Mammary epithelial cell (primary cell): ENCODE measurements around the gene AOC2.

Experiments
- CTCF ChIP-seq, 2 donors: IDR thresholded peaks in 1 of 2; conservative IDR thresholded peaks in 1 of 2; 2 replicates each; pipeline ENCODE4 v1.5.1; 2011 to 2012; ENCODE audit warnings: inconsistent platforms in 2 of 2, low read length in 2 of 2, mild to moderate bottlenecking in 2 of 2, control low read depth in 1 of 2, low read depth in 1 of 2; ENCODE audit not compliant: insufficient read depth in 1 of 2; ENCODE audit errors: extremely low read depth in 1 of 2
- EZH2 ChIP-seq: IDR thresholded peaks from 2 replicates; pipeline ENCODE4 v1.6.1; 2012; ENCODE audit warnings: low read length, inconsistent platforms, borderline replicate concordance

DNA sequence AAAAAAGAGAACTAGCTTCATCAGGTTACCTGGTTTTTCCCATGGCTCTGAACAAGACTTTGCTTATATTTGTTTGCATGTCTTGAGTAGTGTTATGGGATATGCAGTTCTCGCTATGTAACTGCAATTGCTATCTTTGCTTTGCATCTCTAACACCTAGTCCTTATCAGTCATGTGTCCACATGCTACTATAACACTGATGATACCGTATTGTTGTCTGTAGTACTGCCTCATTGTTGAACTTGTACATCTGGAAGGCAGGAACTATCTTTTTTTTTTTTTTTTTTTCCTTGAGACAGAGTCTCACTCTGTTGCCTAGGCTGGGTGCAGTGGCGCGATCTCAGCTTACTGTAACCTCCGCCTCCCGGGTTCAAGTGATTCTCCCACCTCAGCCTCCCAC is 8.6 kb upstream of the AOC2 start:
- TF ChIP-seq CTCF (conservative IDR thresholded peaks at IDR 0.05 in 1 of 2, IDR thresholded peaks at IDR 0.05 in 1 of 2; ENCODE audit: extremely low read depth in 1 of 2, insufficient read depth in 1 of 2, low read depth in 1 of 2, low read length in 2 of 2) (no peak), EZH2 (no peak)
